ENCODE measurements around the gene CD37.
"Not testable (repeated sequence)": the region's sequence is repeated elsewhere in the genome, so short reads cannot be mapped to it uniquely, and the experiment has no call there.

The CD37 gene

GRCh38 chr19:49309087-49309486, 26.1 kb upstream of the CD37 start:
- Mint-ChIP-seq H3K4me1 (no peaks in the 10 kb centered on the region), H3K27ac (ENCODE audit: low read depth) (no peak overlapping the region), H3K27me3 (no peaks in the 10 kb centered on the region), H3K36me3 (ENCODE audit: insufficient read depth) (peaks cover 10% of the 10 kb centered on the region), H3K4me3 (no peak overlapping the region), H3K9me3 (no peaks in the 10 kb centered on the region)
- DNase-seq (ENCODE audit: low spot score in 2 of 2) (no peak), ATAC-seq (replicated peaks; ENCODE audit: extremely low read depth, poor library complexity, severe bottlenecking) (no peak)

GRCh38 chr19:49315111-49315510, 20.1 kb upstream of the CD37 start:
- no peak for ATAC-seq (replicated peaks; ENCODE audit: extremely low read depth, poor library complexity, severe bottlenecking)
- no peak overlapping the region for H3K27ac Mint-ChIP-seq (ENCODE audit: low read depth)

DNA sequence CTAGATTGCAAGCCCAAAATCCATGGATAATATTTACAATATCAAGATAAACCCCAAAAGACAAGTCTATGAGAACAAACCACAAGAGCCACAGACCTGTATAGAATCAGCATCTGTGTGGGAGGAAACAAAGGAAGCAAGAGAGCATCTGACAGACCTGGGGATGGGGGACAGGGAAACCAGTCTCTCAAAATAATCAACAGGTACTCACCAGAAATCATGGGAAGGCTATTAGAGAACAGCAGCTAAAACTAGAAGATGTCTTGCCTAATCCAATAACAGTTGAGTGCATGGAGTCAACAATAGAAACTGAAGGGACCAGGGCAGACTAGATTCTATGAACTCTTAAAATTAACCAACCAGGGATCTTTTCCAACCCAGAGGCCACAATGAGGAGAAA, 18.9 kb upstream of the CD37 start:
- DNase-seq (ENCODE audit: low spot score in 2 of 2) (no peak), ATAC-seq (replicated peaks; ENCODE audit: extremely low read depth, poor library complexity, severe bottlenecking) (no peak)
- Mint-ChIP-seq H3K27me3 (no peaks in the 10 kb centered on the region), H3K36me3 (ENCODE audit: insufficient read depth) (peaks cover 14% of the 10 kb centered on the region), H3K27ac (ENCODE audit: low read depth) (no peak overlapping the region), H3K9me3 (peaks cover 8% of the 10 kb centered on the region), H3K4me1 (peaks cover 7% of the 10 kb centered on the region), H3K4me3 (no peak overlapping the region)

More at GRCh38 chr19:49315111-49315510, 20.1 kb upstream of the CD37 start:
- no peak for DNase-seq (ENCODE audit: low spot score in 2 of 2)
- no peaks in the 10 kb centered on the region for H3K27me3 Mint-ChIP-seq
- H3K36me3 Mint-ChIP-seq (ENCODE audit: insufficient read depth), result peaks cover 14% of the 10 kb centered on the region
- peaks cover 7% of the 10 kb centered on the region for H3K4me1 Mint-ChIP-seq
- H3K9me3 Mint-ChIP-seq, result peaks cover 8% of the 10 kb centered on the region
- H3K4me3 Mint-ChIP-seq, result no peak overlapping the region

GRCh38 chr19:49318296-49318695, 16.9 kb upstream of the CD37 start:
- no peak overlapping the region for H3K4me3 Mint-ChIP-seq
- peaks cover 7% of the 10 kb centered on the region for H3K4me1 Mint-ChIP-seq
- no peak for DNase-seq (ENCODE audit: low spot score in 2 of 2)
- no peak overlapping the region for H3K27ac Mint-ChIP-seq (ENCODE audit: low read depth)
- no peak for ATAC-seq (replicated peaks; ENCODE audit: extremely low read depth, poor library complexity, severe bottlenecking)
- peaks cover 8% of the 10 kb centered on the region for H3K9me3 Mint-ChIP-seq
- H3K27me3 Mint-ChIP-seq, result no peaks in the 10 kb centered on the region
- H3K36me3 Mint-ChIP-seq (ENCODE audit: insufficient read depth), result peaks cover 12% of the 10 kb centered on the region

DNA sequence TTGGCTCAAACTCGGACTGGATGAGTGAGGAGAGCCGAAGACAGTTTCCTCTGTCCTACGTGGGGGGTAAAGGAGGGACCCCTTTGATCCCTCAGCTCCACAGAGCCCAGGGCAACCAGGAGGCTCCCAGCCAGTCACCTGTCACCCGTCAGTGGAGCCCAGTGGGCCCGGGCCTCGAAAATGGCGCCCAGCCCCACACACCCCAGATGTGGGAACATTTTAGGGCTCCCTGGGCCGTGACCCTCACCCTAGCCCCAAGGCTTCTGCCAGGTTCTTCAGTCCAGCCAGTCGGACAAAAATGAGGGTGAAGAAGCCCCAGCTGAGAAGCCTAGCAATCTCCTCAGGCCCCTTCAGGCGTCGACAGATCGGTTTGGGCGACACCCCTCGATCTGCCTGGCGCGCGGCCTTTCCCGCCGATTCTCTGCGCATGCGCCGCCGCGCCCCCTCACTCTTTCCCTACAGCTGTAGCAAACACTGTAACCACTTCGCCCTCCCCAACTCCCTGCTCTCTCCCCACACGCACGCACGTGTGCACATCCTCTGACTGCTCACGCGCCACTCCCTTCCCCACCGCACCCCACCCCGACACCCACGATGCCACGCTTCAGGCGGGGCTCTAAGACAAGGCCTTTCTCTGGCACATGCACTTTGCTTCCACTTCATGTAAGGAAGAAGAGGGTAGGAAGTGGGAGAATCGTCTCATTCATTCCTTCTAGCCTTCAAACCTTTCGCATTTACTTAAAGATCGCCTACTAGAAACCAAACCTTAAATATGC, 10.2 kb upstream of the CD37 start, which contains the start of gene SLC6A16:
Gene SLC6A16, minus strand, starts transcription at position 391 of the 776 bp plus-strand sequence. CDS start 13,844 bp downstream, outside the sequence.
- no peak within 1 kb of the TSS for H3K27ac Mint-ChIP-seq (ENCODE audit: low read depth)
- H3K27me3 Mint-ChIP-seq, result no peaks in the 10 kb centered on the region
- no peaks in the 10 kb centered on the region for H3K9me3 Mint-ChIP-seq
- H3K4me3 Mint-ChIP-seq, result no peak within 1 kb of the TSS
- no peak for DNase-seq (ENCODE audit: low spot score in 2 of 2)
- H3K4me1 Mint-ChIP-seq, result peaks cover 22% of the 10 kb centered on the region
- ATAC-seq (replicated peaks; ENCODE audit: extremely low read depth, poor library complexity, severe bottlenecking), result no peak
- H3K36me3 Mint-ChIP-seq (ENCODE audit: insufficient read depth), result peaks cover 22% of the 10 kb centered on the region

GRCh38 chr19:49325756-49326155, 9.4 kb upstream of the CD37 start:
- not testable (repeated sequence) for H3K4me3 Mint-ChIP-seq; H3K27ac Mint-ChIP-seq (ENCODE audit: low read depth); DNase-seq (ENCODE audit: low spot score in 2 of 2); ATAC-seq (replicated peaks; ENCODE audit: extremely low read depth, poor library complexity, severe bottlenecking); H3K9me3 Mint-ChIP-seq; H3K27me3 Mint-ChIP-seq
- Mint-ChIP-seq H3K36me3 (ENCODE audit: insufficient read depth) (peaks cover 21% of the 10 kb centered on the region), H3K4me1 (peaks cover 28% of the 10 kb centered on the region)

DNA sequence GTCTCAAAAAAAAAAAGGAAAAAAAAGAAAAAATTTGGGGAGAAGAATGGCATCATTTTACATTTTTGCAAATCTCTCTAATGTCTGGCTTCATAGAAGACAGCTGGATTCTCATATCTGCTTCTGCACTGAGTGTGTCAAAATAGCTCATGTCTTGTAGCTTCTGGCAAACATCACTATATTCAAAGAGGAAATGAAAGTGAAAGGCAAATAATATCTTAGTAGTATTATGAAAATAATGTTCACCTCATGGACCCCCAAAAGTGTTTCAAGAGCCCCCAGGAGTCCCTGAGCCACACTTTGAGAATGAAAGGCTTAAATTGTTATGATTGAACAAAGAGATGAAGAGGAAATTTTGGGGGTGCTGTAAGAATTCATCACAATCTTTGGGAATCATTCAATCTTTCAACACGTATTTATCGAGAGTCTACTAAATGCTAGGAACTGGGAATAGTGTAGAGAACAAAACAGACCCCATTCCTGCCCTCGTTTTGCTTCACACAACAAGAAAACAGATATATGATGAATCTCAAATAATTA, 9.0 kb upstream of the CD37 start:
- peaks cover 29% of the 10 kb centered on the region for H3K4me1 Mint-ChIP-seq
- no peak for ATAC-seq (replicated peaks; ENCODE audit: extremely low read depth, poor library complexity, severe bottlenecking)
- no peak overlapping the region for H3K27ac Mint-ChIP-seq (ENCODE audit: low read depth)
- peaks cover 20% of the 10 kb centered on the region for H3K36me3 Mint-ChIP-seq (ENCODE audit: insufficient read depth)
- no peak overlapping the region for H3K4me3 Mint-ChIP-seq
- no peaks in the 10 kb centered on the region for H3K9me3 Mint-ChIP-seq
- no peak for DNase-seq (ENCODE audit: low spot score in 2 of 2)
- no peaks in the 10 kb centered on the region for H3K27me3 Mint-ChIP-seq

DNA sequence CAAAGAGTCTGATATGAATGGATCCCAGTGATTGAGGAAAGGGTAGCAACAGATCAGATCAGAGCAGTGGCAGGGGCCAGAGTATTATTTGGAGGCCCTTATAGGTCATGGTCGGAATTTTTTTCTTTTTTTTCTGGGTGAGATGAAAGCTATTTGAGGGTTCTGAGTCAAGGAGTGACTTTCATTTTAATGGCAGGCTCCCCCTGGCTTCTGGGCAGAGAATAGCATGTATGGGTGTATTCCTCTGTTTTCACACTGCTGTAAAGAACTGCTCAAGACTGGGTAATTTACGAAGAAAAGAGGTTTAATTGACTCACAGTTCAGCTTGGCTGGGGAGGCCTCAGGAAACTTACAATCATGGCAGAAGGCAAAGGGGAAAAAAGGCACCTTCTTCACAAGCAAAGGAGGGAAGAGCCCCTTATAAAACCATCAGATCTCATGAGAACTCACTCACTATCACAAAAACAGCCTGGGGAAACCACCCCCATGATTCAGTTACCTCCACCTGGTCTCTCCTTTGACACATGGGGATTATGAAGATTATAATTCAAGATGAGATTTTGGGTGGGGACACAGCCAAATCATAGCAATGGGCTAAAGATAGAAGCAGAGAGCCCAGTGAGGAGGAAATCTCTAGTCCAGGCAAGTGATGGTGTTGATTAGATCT, 7.2 kb upstream of the CD37 start:
- H3K4me1 Mint-ChIP-seq, result peaks cover 46% of the 10 kb centered on the region
- H3K27ac Mint-ChIP-seq (ENCODE audit: low read depth), result peak overlapping the region; percentile 20
- peaks cover 19% of the 10 kb centered on the region for H3K36me3 Mint-ChIP-seq (ENCODE audit: insufficient read depth)
- no peaks in the 10 kb centered on the region for H3K9me3 Mint-ChIP-seq
- H3K4me3 Mint-ChIP-seq, result no peak overlapping the region
- ATAC-seq (replicated peaks; ENCODE audit: extremely low read depth, poor library complexity, severe bottlenecking) (no peak), DNase-seq (ENCODE audit: low spot score in 2 of 2) (peak in 1 of 2 donors; percentile 4)
- H3K27me3 Mint-ChIP-seq, result no peaks in the 10 kb centered on the region

GRCh38 chr19:49328741-49329140, 6.5 kb upstream of the CD37 start:
- Mint-ChIP-seq H3K9me3 (no peaks in the 10 kb centered on the region), H3K4me3 (no peak overlapping the region), H3K36me3 (ENCODE audit: insufficient read depth) (peaks cover 19% of the 10 kb centered on the region), H3K4me1 (peaks cover 54% of the 10 kb centered on the region), H3K27ac (ENCODE audit: low read depth) (no peak overlapping the region), H3K27me3 (no peaks in the 10 kb centered on the region)
- DNase-seq (ENCODE audit: low spot score in 2 of 2), result no peak
- ATAC-seq (replicated peaks; ENCODE audit: extremely low read depth, poor library complexity, severe bottlenecking), result no peak

- H3K36me3 Mint-ChIP-seq (ENCODE audit: insufficient read depth), result peaks cover 24% of the 10 kb centered on the region
- H3K4me3 Mint-ChIP-seq; ATAC-seq (replicated peaks; ENCODE audit: extremely low read depth, poor library complexity, severe bottlenecking); H3K27me3 Mint-ChIP-seq; DNase-seq (ENCODE audit: low spot score in 2 of 2); H3K9me3 Mint-ChIP-seq: not testable (repeated sequence)
- H3K27ac Mint-ChIP-seq (ENCODE audit: low read depth), result peak overlapping the region; percentile 22
- peaks cover 73% of the 10 kb centered on the region for H3K4me1 Mint-ChIP-seq
Measured at GRCh38 chr19:49331187-49331586, 4.0 kb upstream of the CD37 start.

GRCh38 chr19:49331616-49332055, 3.6 kb upstream of the CD37 start:
- Mint-ChIP-seq H3K27ac (ENCODE audit: low read depth) (peak overlapping the region; percentile 22), H3K36me3 (ENCODE audit: insufficient read depth) (peaks cover 24% of the 10 kb centered on the region), H3K9me3 (no peaks in the 10 kb centered on the region), H3K4me1 (peaks cover 78% of the 10 kb centered on the region), H3K4me3 (peak overlapping the region; percentile 41), H3K27me3 (no peaks in the 10 kb centered on the region)
- DNase-seq (ENCODE audit: low spot score in 2 of 2) (peak in 1 of 2 donors; percentile 43), ATAC-seq (replicated peaks; ENCODE audit: extremely low read depth, poor library complexity, severe bottlenecking) (peak; percentile 72)

DNA sequence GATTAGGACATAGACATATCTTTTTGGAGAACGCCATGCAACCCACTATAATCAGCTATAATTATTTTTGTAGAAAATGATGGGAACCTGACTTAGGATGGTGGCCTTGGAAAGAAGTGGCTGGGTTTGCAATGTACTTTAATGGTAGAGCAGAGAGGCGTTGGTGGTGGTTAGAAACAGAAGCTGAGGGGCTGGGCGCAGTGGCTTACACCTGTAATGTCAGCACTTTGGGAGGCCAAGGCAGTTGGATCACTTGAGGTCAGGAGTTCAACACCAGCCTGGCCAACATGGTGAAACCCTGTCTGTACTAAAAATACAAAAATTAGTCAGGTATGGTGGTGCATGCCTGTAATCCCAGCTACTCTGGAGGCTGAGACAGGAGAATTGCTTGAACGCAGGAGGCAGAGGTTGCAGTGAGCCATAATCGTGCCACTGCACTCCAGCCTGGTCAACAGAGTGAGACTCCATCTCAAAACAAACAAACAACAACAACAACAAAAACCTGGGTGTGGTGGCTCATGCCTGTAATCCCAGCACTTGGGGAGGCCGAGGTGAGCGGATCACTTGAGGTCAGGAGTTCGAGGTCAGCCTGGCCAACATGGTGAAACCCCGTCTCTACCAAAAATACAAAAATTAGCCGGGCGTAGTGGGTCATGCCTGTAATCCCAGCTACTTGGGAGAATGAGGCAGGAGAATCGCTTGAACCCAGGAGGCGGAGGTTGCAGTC, 2.4 kb upstream of the CD37 start:
- peaks cover 31% of the 10 kb centered on the region for H3K36me3 Mint-ChIP-seq (ENCODE audit: insufficient read depth)
- H3K4me3 Mint-ChIP-seq, result peak overlapping the region; percentile 92
- not testable (repeated sequence) for ATAC-seq (replicated peaks; ENCODE audit: extremely low read depth, poor library complexity, severe bottlenecking); H3K27me3 Mint-ChIP-seq; H3K9me3 Mint-ChIP-seq; DNase-seq (ENCODE audit: low spot score in 2 of 2)
- H3K27ac Mint-ChIP-seq (ENCODE audit: low read depth), result peak overlapping the region; percentile 95
- H3K4me1 Mint-ChIP-seq, result peaks cover 83% of the 10 kb centered on the region

Measured in central memory CD8-positive, alpha-beta T cell (primary cell).